WTC11 (cell line): Measurements from ENCODE around the gene BRI3BP.

Experiments used
- ATF3 ChIP-seq: sonication (generic); formaldehyde crosslinking; conservative IDR thresholded peaks from 2 replicates; pipeline ENCODE4 v1.8.1; 2022; ENCODE audit warnings: mild to moderate bottlenecking, missing genetic modification reagents
- CTCF ChIP-seq: fragments of 200-600 bp; IDR thresholded peaks from 2 replicates; pipeline ENCODE4 v1.8.0; 2022; ENCODE audit warnings: antibody characterized with exemption
- FOXK1 ChIP-seq: sonication (generic); formaldehyde crosslinking; IDR thresholded peaks from 2 replicates; pipeline ENCODE4 v1.8.0; 2022; ENCODE audit warnings: mild to moderate bottlenecking, moderate library complexity, missing genetic modification reagents
- MAX ChIP-seq: sonication (generic); formaldehyde crosslinking; IDR thresholded peaks from 2 replicates; pipeline ENCODE4 v1.8.0; 2022; ENCODE audit warnings: mild to moderate bottlenecking, missing genetic modification reagents
- TCF7 ChIP-seq: sonication (generic); formaldehyde crosslinking; IDR thresholded peaks from 2 replicates; pipeline ENCODE4 v1.8.0; 2022; ENCODE audit warnings: mild to moderate bottlenecking, low read depth, missing genetic modification reagents, moderate library complexity
- ZNF219 ChIP-seq: sonication (generic); formaldehyde crosslinking; IDR thresholded peaks from 2 replicates; pipeline ENCODE4 v1.8.0; 2023; ENCODE audit warnings: missing genetic modification reagents, mild to moderate bottlenecking, borderline replicate concordance
- ZNF425 ChIP-seq: fragments of 250-450 bp; sonication (Bioruptor Pico); conservative IDR thresholded peaks from 2 replicates; pipeline ENCODE4 v1.9.0; 2021; ENCODE audit warnings: mild to moderate bottlenecking
- ZNF512 ChIP-seq: sonication (generic); formaldehyde crosslinking; IDR thresholded peaks from 2 replicates; pipeline ENCODE4 v1.8.1; 2022; ENCODE audit warnings: missing genetic modification reagents, borderline replicate concordance
- ZNF671 ChIP-seq: fragments of 250-450 bp; sonication (Bioruptor Pico); IDR thresholded peaks from 2 replicates; pipeline ENCODE4 v1.8.0; 2021; ENCODE audit warnings: mild to moderate bottlenecking

GRCh38 chr12:125025606-125026235 lies 32.3 kb downstream of the BRI3BP start:
- TF ChIP-seq CTCF (no peak), ATF3 (CRISPR knock-in tag) (no peak), ZNF219 (CRISPR knock-in tag) (no peak), FOXK1 (CRISPR knock-in tag) (no peak), ZNF425 (CRISPR knock-in tag) (no peak), ZNF671 (CRISPR knock-in tag) (no peak), ZNF512 (CRISPR knock-in tag) (no peak), MAX (CRISPR knock-in tag) (no peak), TCF7 (CRISPR knock-in tag) (no peak)
